ENCODE measurements around the gene FSIP2.

FSIP2 gene

DNA sequence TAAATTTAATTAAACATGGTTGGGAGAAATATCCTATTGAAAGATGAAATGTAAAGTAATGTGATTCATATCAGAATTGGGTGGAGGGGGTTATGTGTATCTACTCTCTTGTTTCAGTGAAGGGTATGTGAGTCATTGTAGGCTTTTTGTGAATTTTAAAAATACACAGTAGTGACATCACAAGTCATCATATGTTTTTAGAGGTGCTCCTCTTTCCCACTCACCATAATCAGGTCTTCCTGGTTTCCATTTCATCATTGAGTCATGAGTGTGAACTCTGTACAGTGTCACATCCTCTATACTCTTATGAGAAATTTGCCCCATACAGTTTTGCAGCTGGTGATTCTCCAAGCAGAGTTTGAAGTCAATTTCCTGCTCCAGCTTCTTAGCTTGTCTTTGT is 18.8 kb downstream of the FSIP2 start:
- TF ChIP-seq, protein P1, sequence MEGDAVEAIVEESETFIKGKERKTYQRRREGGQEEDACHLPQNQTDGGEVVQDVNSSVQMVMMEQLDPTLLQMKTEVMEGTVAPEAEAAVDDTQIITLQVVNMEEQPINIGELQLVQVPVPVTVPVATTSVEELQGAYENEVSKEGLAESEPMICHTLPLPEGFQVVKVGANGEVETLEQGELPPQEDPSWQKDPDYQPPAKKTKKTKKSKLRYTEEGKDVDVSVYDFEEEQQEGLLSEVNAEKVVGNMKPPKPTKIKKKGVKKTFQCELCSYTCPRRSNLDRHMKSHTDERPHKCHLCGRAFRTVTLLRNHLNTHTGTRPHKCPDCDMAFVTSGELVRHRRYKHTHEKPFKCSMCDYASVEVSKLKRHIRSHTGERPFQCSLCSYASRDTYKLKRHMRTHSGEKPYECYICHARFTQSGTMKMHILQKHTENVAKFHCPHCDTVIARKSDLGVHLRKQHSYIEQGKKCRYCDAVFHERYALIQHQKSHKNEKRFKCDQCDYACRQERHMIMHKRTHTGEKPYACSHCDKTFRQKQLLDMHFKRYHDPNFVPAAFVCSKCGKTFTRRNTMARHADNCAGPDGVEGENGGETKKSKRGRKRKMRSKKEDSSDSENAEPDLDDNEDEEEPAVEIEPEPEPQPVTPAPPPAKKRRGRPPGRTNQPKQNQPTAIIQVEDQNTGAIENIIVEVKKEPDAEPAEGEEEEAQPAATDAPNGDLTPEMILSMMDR (IDR thresholded peaks at IDR 0.05) = no peak

DNA sequence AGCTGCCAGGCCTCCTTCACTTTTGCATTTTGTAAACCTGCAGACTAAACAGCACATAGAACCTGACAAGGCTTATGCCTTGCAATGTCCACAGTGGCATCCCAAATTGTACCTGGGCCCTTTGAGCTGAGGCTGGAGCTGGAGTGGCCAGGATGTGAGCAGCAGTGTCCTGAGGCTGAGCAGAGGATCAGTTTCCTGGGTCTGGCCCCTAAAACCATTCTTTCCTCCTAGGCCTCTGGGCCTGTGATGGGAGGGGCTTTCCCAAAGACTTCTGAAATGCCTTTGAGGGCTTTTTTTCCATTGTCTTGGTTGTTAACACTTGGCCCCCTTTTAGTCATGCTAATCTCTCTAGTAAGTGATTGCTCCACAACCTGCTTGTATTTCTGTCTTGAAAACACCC is 32.8 kb downstream of the FSIP2 start:
- TF ChIP-seq, protein P1 (IDR thresholded peaks at IDR 0.05) = no peak

DNA sequence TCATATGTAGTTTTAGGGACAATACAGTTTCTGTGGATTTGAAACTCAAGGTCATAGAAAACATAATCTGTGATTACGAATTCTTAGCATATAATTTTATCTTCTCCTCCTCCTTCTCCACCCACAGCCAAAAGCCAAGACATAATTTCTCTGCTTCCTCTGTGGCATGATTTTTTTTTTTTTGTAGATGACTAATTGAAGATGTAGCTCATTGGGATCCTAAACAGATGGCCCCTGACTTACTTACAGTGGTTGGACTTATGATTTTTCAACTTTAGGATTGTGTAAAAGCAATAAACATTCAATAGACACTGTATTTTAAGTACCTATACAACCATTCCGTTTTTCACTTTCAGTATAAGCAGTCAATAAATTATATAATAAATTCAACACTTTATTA is 42.3 kb downstream of the FSIP2 start:
- TF ChIP-seq, protein P1 (IDR thresholded peaks at IDR 0.05) = no peak

DNA sequence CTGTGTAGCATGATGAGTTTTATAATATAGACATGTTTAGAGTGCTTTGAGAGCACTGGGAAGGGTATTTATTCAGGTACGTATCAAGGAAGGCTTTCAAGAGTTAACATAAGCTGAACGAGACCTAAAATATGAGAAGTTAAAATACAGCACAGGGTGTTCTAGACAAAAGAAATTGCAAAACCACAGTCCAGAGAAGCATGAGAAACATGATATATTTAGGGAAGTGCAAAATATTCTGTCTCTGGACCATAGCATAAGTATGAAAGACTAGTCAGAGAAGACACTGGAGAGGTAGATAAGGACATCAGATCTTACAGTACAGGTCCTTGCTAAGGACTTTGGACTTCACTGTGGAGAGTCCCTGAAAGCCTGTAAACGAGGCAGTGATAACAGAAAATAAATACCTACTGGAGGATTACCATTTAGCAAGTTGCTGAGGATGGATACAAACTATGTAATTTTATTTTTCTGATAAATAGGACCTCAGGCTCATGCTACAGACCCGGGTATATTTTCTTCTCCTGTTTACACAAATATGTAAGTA is 43.7 kb downstream of the FSIP2 start:
- TF ChIP-seq, protein P1 (IDR thresholded peaks at IDR 0.05) = no peak

DNA sequence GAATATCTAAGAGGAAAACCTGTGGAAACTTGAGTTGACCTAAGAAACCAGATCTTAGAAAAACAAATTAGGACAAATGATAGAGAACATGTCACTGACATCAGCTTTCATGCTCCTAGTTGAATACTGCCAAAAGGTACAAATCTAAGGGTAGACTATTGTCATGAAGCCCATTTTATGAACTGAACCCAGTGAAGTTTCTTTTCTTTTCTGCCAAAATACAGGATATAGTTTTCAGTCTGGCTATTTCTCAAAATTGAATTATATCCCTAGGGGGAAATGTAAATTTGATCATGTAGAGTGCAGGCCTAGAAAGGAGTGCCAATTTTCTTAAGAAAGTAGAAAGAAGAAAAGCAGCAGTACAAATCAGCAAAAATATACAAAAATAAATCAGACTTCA is 46.6 kb downstream of the FSIP2 start:
- TF ChIP-seq, protein P1 (IDR thresholded peaks at IDR 0.05) = no peak

DNA sequence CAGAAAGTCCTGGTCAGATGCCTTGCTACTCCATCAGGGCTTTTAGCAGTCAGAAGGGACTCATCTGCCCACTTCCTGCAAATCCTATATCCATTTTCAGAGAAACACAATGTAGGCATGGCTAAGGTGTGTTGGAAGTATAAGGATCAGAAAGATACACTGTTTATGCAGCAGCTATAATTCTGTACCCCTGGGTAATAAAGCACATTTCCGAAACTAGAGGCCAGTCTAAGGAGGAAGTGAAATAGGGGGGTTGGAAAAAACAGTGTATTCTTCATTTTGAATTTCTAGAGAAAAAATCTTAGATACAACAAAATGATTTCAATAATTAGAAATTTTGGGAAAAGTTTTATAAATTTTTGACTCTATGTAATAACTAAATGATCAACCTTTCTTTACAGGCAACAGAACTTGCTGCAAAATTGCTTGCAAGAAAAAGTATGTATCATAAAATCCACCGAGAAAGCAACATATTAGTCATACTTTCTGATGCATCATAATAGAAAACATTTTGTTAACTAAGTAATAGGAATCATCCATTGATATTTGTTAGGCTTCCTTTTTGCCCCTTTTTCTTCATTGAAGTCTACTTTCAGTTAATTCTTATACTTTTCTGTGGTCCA is 47.4 kb downstream of the FSIP2 start:
- TF ChIP-seq, protein P1 (IDR thresholded peaks at IDR 0.05) = no peak

DNA sequence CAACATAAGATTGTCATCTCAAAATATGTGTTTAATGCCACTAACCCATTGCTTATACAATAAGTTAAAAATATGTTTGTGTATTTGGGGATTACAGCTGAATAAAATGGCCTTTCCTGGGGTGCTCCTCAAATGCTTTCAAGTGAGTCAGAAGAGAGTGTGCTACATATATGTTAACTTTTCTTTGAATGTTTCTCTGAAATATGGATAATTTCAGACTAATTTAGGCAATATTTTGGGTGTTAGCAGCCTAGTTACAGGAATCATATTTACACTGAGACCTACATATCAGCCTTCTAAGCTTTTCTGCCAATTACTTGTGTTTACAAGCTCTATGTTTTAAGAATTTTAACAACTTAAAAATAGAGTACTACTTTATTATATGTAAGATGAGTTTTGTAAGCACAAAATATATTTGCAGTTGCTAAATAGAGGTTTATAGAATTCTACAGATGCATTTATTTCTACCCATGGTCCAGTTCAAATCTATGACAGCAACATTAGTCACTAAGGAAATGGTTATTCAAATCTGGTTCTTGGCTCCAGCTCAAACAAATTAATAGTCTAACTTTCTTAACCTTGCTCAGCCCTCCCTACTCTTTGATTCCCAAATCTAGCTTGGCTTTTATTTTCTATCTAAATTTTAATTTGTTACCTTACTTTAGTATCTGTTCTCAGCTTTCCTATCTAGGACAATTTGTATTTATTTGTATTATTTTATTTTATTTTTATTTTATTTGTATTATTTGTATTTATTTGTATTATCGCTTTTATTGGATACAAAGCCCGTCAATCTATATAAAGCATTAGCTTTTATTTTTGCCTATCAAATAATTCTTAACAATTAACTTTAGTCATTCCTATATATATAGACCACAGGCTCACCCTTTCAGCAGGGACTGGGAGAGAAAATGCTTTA is 48.9 kb downstream of the FSIP2 start:
- TF ChIP-seq, protein P1 (IDR thresholded peaks at IDR 0.05) = no peak
